Endothelial cell of umbilical vein (primary cell): Measurements from ENCODE around the gene CNKSR3. TPM values are rescaled to one million over a fixed set of nuclear protein-coding genes. Genes with fewer than 3 reads are reported as not detected.

Experiments
- BruUV-seq: library from RNA; stranded (reverse); fragments of 400-500 nt; replicated peaks from 2 replicates; lab custom pipeline; 2021; lab: Mats Ljungman, UMichigan
- CTCF ChIA-PET: fragments of 300-600, 350-600 bp; sonication (Branson Sonifier 250); formaldehyde crosslinking; loops from one replicate; lab custom pipeline; 2021; ENCODE audit warnings: antibody characterized with exemption, inconsistent platforms; lab: Charles Lee
- POLR2A ChIA-PET: fragments of 300-600, 350-600 bp; sonication (Branson Sonifier 250); formaldehyde crosslinking; loops from one replicate; lab custom pipeline; 2021; ENCODE audit warnings: antibody characterized with exemption, inconsistent platforms; lab: Charles Lee
- DNase-seq: peaks from one replicate; pipeline ENCODE4 v3.0.0-alpha.2; 2011; ENCODE audit warnings: low read depth, low spot score
- FAIRE-seq: peaks from 2 replicates; lab custom pipeline; 2011; peaks lifted over from hg19 to GRCh38; lab: Jason Lieb, UNC
- H2AFZ ChIP-seq: 2 replicates; pipeline ENCODE4 v1.6.0; 2012; ENCODE audit warnings: low read depth, low read length, control low read depth, inconsistent platforms
- H3K27ac ChIP-seq: 2 replicates; pipeline ENCODE4 v1.5.1; 2011; ENCODE audit warnings: low read depth, mild to moderate bottlenecking, control low read depth, low read length, moderate library complexity; ENCODE audit not compliant: insufficient read depth
- H3K27me3 ChIP-seq, 2 experiments: 2 replicates each; pipeline versions ENCODE4 v1.6.0 to v1.6.1; 2011; ENCODE audit warnings: low read length in 2 of 2, mixed read lengths in 1 of 2; ENCODE audit not compliant: control insufficient read depth in 2 of 2, insufficient read depth in 2 of 2
- H3K36me3 ChIP-seq, 2 experiments: 2 replicates in 1 of 2; 3 replicates in 1 of 2; pipeline ENCODE4 v1.5.1; 2011; ENCODE audit warnings: low read length in 2 of 2, mild to moderate bottlenecking in 1 of 2, moderate library complexity in 1 of 2; ENCODE audit not compliant: control insufficient read depth in 2 of 2, insufficient read depth in 2 of 2; ENCODE audit errors: extremely low read depth in 1 of 2
- H3K4me1 ChIP-seq: 3 replicates; pipeline ENCODE4 v1.5.1; 2011; ENCODE audit warnings: mild to moderate bottlenecking, low read length; ENCODE audit not compliant: control insufficient read depth, insufficient read depth; ENCODE audit errors: extremely low read depth
- H3K4me2 ChIP-seq: 2 replicates; pipeline ENCODE4 v1.6.1; 2011; ENCODE audit warnings: low read length, control low read depth, mixed read lengths; ENCODE audit not compliant: insufficient read depth
- H3K4me3 ChIP-seq, 3 experiments: fragments of 200-600 bp in 1 of 3; sonication (generic), shearing (Covaris generic) in 1 of 3; replicated peaks in 1 of 3; 2 replicates each; pipeline ENCODE4 v1.5.1; 2011 to 2016; ENCODE audit warnings: control low read depth in 3 of 3, low read length in 3 of 3, mild to moderate bottlenecking in 2 of 3, inconsistent platforms in 1 of 3, low read depth in 1 of 3, moderate library complexity in 1 of 3; ENCODE audit not compliant: insufficient read depth in 1 of 3
- H3K79me2 ChIP-seq: 2 replicates; pipeline ENCODE4 v1.6.0; 2012; ENCODE audit warnings: low read length, inconsistent platforms; ENCODE audit not compliant: control insufficient read depth, insufficient read depth
- H3K9ac ChIP-seq: replicated peaks from 2 replicates; pipeline ENCODE3; 2011; ENCODE audit warnings: low read length, control low read depth; ENCODE audit not compliant: insufficient read depth; ENCODE audit errors: extremely low read depth
- H3K9me1 ChIP-seq: replicated peaks from 3 replicates; pipeline ENCODE4 v1.6.0; 2011; ENCODE audit warnings: mild to moderate bottlenecking, low read length; ENCODE audit not compliant: control insufficient read depth, insufficient read depth; ENCODE audit errors: extremely low read depth
- H3K9me3 ChIP-seq: replicated peaks from 2 replicates; pipeline ENCODE4 v1.5.1; 2012; ENCODE audit warnings: low read length, inconsistent platforms; ENCODE audit not compliant: control insufficient read depth, insufficient read depth
- H4K20me1 ChIP-seq: replicated peaks from 2 replicates; pipeline ENCODE3; 2011; ENCODE audit warnings: mild to moderate bottlenecking, low read length; ENCODE audit not compliant: control insufficient read depth, insufficient read depth; ENCODE audit errors: extremely low read depth
- EZH2 ChIP-seq: IDR thresholded peaks from 2 replicates; pipeline ENCODE4 v1.6.1; 2012; ENCODE audit warnings: borderline replicate concordance, low read depth, mild to moderate bottlenecking, moderate library complexity, low read length, inconsistent platforms; ENCODE audit not compliant: severe bottlenecking
- FOS ChIP-seq: IDR thresholded peaks from 2 replicates; pipeline ENCODE4 v1.6.1; 2011; ENCODE audit warnings: mild to moderate bottlenecking, low read length, moderate library complexity, borderline replicate concordance; ENCODE audit not compliant: insufficient read depth
- GATA2 ChIP-seq: IDR thresholded peaks from 2 replicates; pipeline ENCODE4 v1.7.0; 2011; ENCODE audit warnings: low read depth, mild to moderate bottlenecking, moderate library complexity, mixed read lengths, low read length; ENCODE audit not compliant: insufficient read length, insufficient read depth
- JUN ChIP-seq: IDR thresholded peaks from 2 replicates; pipeline ENCODE4 v1.6.1; 2011; ENCODE audit warnings: borderline replicate concordance, low read depth; ENCODE audit not compliant: insufficient read length, insufficient read depth
- MYC ChIP-seq: IDR thresholded peaks from one replicate; pipeline ENCODE4 v1.6.1; 2011; ENCODE audit warnings: mild to moderate bottlenecking, low read depth, low read length
- POLR2A ChIP-seq: IDR thresholded peaks from 2 replicates; pipeline ENCODE4 v1.6.1; 2012; ENCODE audit warnings: low read depth, mild to moderate bottlenecking, control low read depth, low read length
- POLR2AphosphoS5 ChIP-seq: IDR thresholded peaks from 2 replicates; pipeline ENCODE4 v1.6.1; 2012; ENCODE audit warnings: low read depth, mild to moderate bottlenecking, control low read depth, low read length, moderate library complexity; ENCODE audit not compliant: insufficient read depth
- dilution Hi-C: fragments of 300-500 bp; cut with MboI; formaldehyde crosslinking; loops from one replicate; pipeline ENCODE4 v1.15.0; 2019; ENCODE audit warnings: low sequenced_read_pairs; ENCODE audit not compliant: extremely low pct_ligation_motif_present
- intact Hi-C: fragments of 100-400 bp; cut with micrococcal nuclease; formaldehyde crosslinking; loops from one replicate; pipeline ENCODE4 v1.10.0; 2022
- polyA plus RNA-seq, 4 experiments: library from polyadenylated mRNA; depleted of rRNA in 3 of 4; stranded (reverse) in 3 of 4; unstranded in 1 of 4; fragments of >200 nt; gene quantifications; 2 replicates each; pipeline versions ENCODE4 v1.2.1 to v1.2.3, GENCODE V29; 2011 to 2012; ENCODE audit warnings: missing spikeins in 1 of 4
- total RNA-seq: library from RNA; stranded (reverse); gene quantifications from 2 replicates; pipeline ENCODE4 v1.2.3, GENCODE V29; 2021
- TF ChIP-seq, protein P1 (sequence below): IDR thresholded peaks from 2 replicates; pipeline ENCODE4 v1.6.1; 2011; ENCODE audit not compliant: insufficient read depth, insufficient read length
- TF ChIP-seq, protein P2 (sequence below), 2 donors: IDR thresholded peaks; 1 replicate in 1 of 2; 2 replicates in 1 of 2; pipeline ENCODE4 v1.5.1; 2011; ENCODE audit warnings: low read length in 2 of 2, mild to moderate bottlenecking in 2 of 2, moderate library complexity in 2 of 2, control low read depth in 1 of 2, inconsistent platforms in 1 of 2, low read depth in 1 of 2; ENCODE audit not compliant: insufficient read depth in 1 of 2; ENCODE audit errors: extremely low read depth in 1 of 2

Gene CNKSR3
- total and polyA plus RNA-seq, 2 donors (not counting 3 experiments of a cell fraction or from before 2014, with no cell fraction given): 2.3 to 15.6 TPM

DNA sequence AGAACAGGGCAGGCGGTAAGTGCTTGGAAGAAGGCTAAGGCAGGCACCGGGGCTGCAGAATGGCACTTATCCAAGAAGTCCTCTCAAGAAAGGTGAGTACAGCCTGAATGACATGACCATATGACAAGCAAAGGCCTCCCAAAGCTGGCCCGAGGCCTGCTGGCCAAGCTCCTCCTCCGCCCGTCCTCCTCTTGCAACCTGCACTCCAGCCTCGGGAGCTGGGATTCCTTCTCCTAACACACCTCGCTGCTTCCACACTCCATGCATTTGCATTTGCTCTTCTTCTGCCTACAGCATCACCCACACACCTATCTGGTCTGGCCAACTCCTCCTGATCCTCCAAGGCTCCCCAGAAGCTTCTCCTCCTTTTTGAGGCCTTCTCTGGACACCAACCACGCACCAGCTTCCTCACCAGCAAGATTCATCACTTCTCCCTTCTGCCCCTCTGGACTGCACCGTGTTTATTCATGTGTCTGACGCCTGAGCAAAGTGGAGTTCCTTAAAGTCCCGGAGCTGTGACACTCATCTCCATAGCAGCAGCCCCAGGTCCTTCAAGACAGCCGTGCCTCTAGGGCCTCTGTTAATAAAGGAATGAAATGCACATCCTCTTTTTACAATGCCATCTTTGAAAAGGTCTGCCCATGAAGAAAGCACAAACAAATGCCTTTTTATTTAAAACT lies 32.3 kb downstream of the CNKSR3 start:
- FAIRE-seq: no peak
- POLR2A ChIA-PET: no interaction called here
- intact Hi-C loops (no loop called here), dilution Hi-C loops (no loop called here)
- H3K27me3 ChIP-seq: no peaks in the 10 kb centered on the region
- CTCF ChIA-PET: no interaction called here
- no TSS peak for BruUV-seq
- H3K9me3 ChIP-seq: no peaks in the 10 kb centered on the region
- no peaks in the 10 kb centered on the region for H3K79me2 ChIP-seq
- H3K4me3 ChIP-seq: no peak overlapping the region
- TF ChIP-seq EZH2 (no peak), FOS (no peak), POLR2A (no peak), GATA2 (no peak), MYC (no peak), JUN (no peak), POLR2AphosphoS5 (no peak)
- TF ChIP-seq, protein P1, sequence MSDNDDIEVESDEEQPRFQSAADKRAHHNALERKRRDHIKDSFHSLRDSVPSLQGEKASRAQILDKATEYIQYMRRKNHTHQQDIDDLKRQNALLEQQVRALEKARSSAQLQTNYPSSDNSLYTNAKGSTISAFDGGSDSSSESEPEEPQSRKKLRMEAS: no peak
- TF ChIP-seq, protein P2, sequence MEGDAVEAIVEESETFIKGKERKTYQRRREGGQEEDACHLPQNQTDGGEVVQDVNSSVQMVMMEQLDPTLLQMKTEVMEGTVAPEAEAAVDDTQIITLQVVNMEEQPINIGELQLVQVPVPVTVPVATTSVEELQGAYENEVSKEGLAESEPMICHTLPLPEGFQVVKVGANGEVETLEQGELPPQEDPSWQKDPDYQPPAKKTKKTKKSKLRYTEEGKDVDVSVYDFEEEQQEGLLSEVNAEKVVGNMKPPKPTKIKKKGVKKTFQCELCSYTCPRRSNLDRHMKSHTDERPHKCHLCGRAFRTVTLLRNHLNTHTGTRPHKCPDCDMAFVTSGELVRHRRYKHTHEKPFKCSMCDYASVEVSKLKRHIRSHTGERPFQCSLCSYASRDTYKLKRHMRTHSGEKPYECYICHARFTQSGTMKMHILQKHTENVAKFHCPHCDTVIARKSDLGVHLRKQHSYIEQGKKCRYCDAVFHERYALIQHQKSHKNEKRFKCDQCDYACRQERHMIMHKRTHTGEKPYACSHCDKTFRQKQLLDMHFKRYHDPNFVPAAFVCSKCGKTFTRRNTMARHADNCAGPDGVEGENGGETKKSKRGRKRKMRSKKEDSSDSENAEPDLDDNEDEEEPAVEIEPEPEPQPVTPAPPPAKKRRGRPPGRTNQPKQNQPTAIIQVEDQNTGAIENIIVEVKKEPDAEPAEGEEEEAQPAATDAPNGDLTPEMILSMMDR (IDR thresholded peaks at IDR 0.05; ENCODE audit: extremely low read depth in 1 of 2, insufficient read depth in 1 of 2, low read depth in 1 of 2, low read length in 2 of 2): no peak
- H3K36me3 ChIP-seq: no peaks in the 10 kb centered on the region
- H3K4me1 ChIP-seq: peaks cover 11% of the 10 kb centered on the region
- no peak overlapping the region for H3K4me2 ChIP-seq
- no peak overlapping the region for H2AFZ ChIP-seq
- no peaks in the 10 kb centered on the region for H3K9me1 ChIP-seq
- H3K9ac ChIP-seq: no peak overlapping the region
- no peaks in the 10 kb centered on the region for H4K20me1 ChIP-seq
- no peak for DNase-seq
- no peak overlapping the region for H3K27ac ChIP-seq
